ENCODE data around the gene SNU13. TPM values are rescaled to one million over a fixed set of nuclear protein-coding genes. Genes with fewer than 3 reads are reported as not detected.
"Not testable (repeated sequence)": the region's sequence is repeated elsewhere in the genome, so short reads cannot be mapped to it uniquely, and the experiment has no call there.

SNU13 gene
- total RNA-seq, 4 donors from 2014 or later = 79.7 to 115 (median 93.3) TPM

- H3K27me3 ChIP-seq = no peaks in the 10 kb centered on the region
- DNase-seq (ENCODE audit: extremely low spot score) = no peak
- no peak overlapping the region for H3K27ac ChIP-seq (replicated peaks in 1 of 4)
- no peaks in the 10 kb centered on the region for H3K9me3 ChIP-seq
- no peaks in the 10 kb centered on the region for H3K4me1 ChIP-seq
- H3K4me3 ChIP-seq = no peak overlapping the region
- intact Hi-C loops (cut with DNase I) = no loop called here
- TF ChIP-seq POLR2A (IDR thresholded peaks at IDR 0.05; ENCODE audit: low read depth) (no peak), CTCF (IDR thresholded peaks at IDR 0.05) (no peak), POLR2AphosphoS5 (IDR thresholded peaks at IDR 0.05) (no peak), EP300 (IDR thresholded peaks at IDR 0.05) (no peak)
- WGBS = 96% methylated on average over 6 of the region's 6 CpGs
- peaks cover 82 to 100% (median 91%) of the 10 kb centered on the region in 4 donors for H3K36me3 ChIP-seq
These were observed 46.1 kb downstream of the SNU13 start for GRCh38 chr22:41642331-41643110.

- Histone ChIP-seq H3K27ac (replicated peaks in 1 of 4) (no peak overlapping the region), H3K27me3 (no peaks in the 10 kb centered on the region), H3K4me1 (peaks cover 0 to 3% (median under 1%) of the 10 kb centered on the region in 4 donors), H3K36me3 (peaks cover 82 to 100% (median 91%) of the 10 kb centered on the region in 4 donors), H3K9me3 (no peaks in the 10 kb centered on the region), H3K4me3 (no peak overlapping the region)
- 97% methylated on average over 7 of the region's 7 CpGs for WGBS
- no peak for DNase-seq (ENCODE audit: extremely low spot score)
- TF ChIP-seq EP300 (IDR thresholded peaks at IDR 0.05) = no peak
- no peak for TF ChIP-seq POLR2AphosphoS5 (IDR thresholded peaks at IDR 0.05)
- no peak for TF ChIP-seq POLR2A (IDR thresholded peaks at IDR 0.05; ENCODE audit: low read depth)
- TF ChIP-seq CTCF (IDR thresholded peaks at IDR 0.05) = no peak
- intact Hi-C loops (cut with DNase I) = no loop called here
These were observed 46.8 kb downstream of the SNU13 start for GRCh38 chr22:41641854-41642253.

DNA sequence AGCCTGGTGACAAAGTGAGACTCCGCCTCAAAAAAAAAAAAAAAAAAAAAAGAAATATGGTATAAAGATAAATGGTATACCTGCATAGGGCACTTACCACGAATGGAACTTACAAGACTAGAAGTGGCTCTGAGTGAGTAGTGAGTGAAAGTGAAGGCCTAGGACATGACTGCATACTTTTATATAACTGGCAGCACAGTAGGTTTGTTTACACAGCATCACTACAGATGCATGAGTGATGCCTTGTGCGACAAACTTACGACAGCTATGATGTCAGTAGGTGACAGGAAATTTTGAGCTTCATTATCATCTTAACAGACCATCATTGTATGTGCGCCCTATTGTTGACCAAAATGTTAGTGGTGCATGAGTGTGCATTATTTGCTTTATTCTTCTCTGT lies 49.9 kb downstream of the SNU13 start:
- H3K36me3 ChIP-seq = peaks cover 77 to 100% (median 95%) of the 10 kb centered on the region in 4 donors
- no peaks in the 10 kb centered on the region for H3K27me3 ChIP-seq
- WGBS = 87% methylated on average over 5 of the region's 5 CpGs
- peaks cover 0 to 7% (median 5%) of the 10 kb centered on the region in 4 donors for H3K4me1 ChIP-seq
- H3K4me3 ChIP-seq = no peak overlapping the region
- DNase-seq (ENCODE audit: extremely low spot score) = no peak
- TF ChIP-seq CTCF (IDR thresholded peaks at IDR 0.05) (no peak), POLR2A (IDR thresholded peaks at IDR 0.05; ENCODE audit: low read depth) (no peak), EP300 (IDR thresholded peaks at IDR 0.05) (no peak), POLR2AphosphoS5 (IDR thresholded peaks at IDR 0.05) (no peak)
- intact Hi-C loops (cut with DNase I) = no loop called here
- H3K27ac ChIP-seq (replicated peaks in 1 of 4) = no peak overlapping the region
- H3K9me3 ChIP-seq = no peaks in the 10 kb centered on the region

DNA sequence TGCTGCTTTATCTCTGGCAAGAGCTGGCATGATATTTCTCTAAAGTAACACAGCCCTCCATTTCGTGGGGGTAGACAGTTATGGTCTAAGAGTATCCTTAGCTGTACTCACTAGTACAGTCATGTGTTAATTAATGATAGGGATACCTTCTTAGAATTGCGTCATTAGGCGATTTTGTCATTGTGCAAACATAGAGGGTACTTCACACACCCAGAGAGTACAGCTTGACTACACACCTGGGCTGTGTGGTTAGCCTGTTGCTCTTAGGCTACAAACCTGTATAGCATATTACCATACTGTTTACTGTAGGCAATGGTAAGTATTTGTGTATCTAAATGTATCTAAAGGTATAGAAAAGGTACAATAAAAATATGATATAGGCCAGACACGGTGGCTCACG lies 50.5 kb downstream of the SNU13 start:
- Histone ChIP-seq H3K36me3 (peaks cover 72 to 100% (median 95%) of the 10 kb centered on the region in 4 donors), H3K27me3 (no peaks in the 10 kb centered on the region), H3K27ac (replicated peaks in 1 of 4) (no peak overlapping the region), H3K9me3 (no peaks in the 10 kb centered on the region), H3K4me1 (peaks cover 0 to 7% (median 5%) of the 10 kb centered on the region in 4 donors), H3K4me3 (no peak overlapping the region)
- no peak for DNase-seq (ENCODE audit: extremely low spot score)
- intact Hi-C loops (cut with DNase I) = no loop called here
- 87% methylated on average over 5 of the region's 5 CpGs for WGBS
- no peak for TF ChIP-seq POLR2A (IDR thresholded peaks at IDR 0.05; ENCODE audit: low read depth)

GRCh38 chr22:41637623-41638022 lies 51.0 kb downstream of the SNU13 start:
- intact Hi-C loops (cut with DNase I); H3K4me3 ChIP-seq; H3K27ac ChIP-seq (replicated peaks in 1 of 4); H3K9me3 ChIP-seq; DNase-seq (ENCODE audit: extremely low spot score); H3K4me1 ChIP-seq; H3K27me3 ChIP-seq: not testable (repeated sequence)
- peaks cover 67 to 100% (median 95%) of the 10 kb centered on the region in 4 donors for H3K36me3 ChIP-seq
- 95% methylated on average over 8 of the region's 8 CpGs for WGBS

All from esophagus muscularis mucosa (tissue), 4 donors.